CD4-positive, alpha-beta T cell treated with Interleukin-17A for 1 hour (primary cell): ENCODE data around the gene SH3TC1.

Source experiments
- DNase-seq: peaks from one replicate; pipeline ENCODE4 v3.0.0-alpha.2; 2020

SH3TC1 gene

GRCh38 chr4:8217246-8217511 lies 18.1 kb downstream of the SH3TC1 start:
- no peak for DNase-seq

DNA sequence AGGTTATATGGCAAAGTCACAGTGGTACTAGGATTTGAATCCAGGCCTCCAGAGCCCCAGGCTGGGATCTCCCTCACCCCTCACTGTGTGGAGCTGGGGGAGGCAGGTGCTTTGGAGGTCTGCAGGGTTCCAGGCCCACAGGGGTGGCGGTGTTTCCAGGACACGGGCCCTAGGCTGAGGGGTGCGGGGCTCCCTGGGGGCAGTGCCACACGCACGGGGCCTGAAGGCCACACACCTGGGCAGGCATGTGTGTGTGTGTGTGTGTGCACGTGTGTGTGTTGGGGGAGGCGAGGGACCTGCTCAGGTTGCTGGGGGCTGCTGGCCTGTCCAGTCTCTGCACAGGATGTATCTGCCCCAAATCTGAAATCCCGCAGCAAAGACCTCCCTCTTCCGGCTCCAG lies 18.8 kb downstream of the SH3TC1 start:
- DNase-seq = no peak

DNA sequence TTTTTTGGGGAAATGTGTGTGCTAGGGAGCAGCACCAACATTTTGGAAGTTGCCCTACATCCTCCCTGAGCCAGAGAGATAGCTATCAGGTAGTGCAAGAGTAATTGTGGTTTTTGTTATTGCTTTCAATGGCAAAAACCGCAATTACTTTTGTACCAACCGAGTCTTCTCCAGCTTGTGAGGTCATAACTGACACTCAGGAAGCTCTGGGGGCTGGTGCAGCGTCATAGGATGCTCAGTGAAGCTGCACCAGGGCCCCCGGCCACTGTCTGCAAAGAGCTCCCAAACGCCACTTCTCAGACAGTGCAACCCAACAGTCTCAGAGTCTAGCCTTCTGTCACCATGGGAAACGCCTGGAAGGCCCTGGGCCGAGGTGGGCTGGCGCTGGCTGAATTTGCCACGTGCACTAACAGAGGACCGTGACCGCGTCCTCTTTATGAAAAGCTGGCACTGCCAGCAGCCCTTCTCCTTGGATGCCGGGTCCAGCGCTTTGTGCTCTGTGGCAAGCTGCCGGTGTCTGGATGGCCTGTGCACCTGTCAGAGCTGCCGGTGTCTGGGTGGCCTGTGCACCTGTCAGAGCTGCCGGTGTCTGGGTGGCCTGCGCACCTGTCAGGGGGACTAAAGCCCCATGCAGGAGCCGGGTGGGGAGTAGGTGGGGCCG lies 19.4 kb downstream of the SH3TC1 start:
- DNase-seq = no peak

- no peak for DNase-seq
Observed at GRCh38 chr4:8219236-8219635, 20.1 kb downstream of the SH3TC1 start.

DNA sequence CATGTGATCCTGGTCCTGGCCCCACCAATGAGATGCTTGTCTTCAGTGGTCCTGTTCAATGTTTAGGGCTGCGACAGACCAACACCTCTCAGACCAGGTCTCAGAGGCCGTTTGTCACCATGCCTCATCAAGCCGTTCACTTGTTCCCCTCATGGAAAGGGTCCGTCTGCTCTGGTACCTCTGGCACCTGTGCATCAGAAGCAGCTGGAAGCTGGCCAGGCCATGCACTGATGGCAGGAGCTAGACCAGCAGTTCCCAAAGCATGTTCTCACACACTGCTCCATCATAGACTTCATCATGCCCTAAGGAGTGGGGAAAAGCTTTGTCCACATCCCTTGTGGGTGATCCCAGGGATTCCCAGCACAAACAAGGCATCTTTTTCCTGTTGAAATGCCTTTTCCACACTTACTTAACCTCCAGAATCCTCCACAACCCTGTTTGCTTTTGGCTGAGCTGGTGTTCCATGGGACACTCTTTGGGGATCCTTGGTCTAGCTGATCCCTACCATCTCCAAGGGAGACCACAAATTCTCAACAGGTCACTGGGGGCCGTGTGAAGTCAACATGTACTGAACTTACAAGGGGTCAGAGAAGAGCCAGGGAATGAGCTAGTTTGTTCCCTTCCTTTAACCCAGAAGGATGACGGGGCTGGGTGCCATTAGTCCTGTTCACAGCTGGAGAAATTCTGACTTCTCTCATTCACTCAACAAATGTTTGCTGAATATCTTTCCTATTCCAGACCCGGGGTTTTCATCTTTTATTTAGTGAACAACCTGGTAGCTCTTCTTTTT lies 21.8 kb downstream of the SH3TC1 start:
- DNase-seq = no peak

GRCh38 chr4:8221476-8221875 lies 22.4 kb downstream of the SH3TC1 start:
- peak; percentile 54 for DNase-seq

DNA sequence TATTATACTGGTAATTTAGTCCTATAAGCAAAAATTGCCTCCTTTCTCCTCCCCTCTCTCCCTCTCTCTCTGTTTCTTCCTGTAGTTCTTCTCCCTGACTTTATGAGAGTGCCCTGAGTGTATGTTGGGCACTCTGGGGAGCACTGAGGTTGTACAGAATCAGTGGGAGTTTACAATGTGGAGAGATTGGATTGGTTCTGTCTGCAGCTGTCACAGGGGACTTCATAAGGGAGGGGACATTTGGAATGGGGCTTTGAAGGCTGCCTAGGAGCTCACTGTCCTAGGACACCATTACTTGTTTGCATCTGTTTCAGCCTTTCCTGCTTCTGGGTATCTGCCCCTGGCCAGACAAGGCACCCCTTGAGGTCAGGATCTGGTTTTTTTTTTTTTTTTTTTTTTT lies 22.9 kb downstream of the SH3TC1 start:
- DNase-seq = no peak

DNA sequence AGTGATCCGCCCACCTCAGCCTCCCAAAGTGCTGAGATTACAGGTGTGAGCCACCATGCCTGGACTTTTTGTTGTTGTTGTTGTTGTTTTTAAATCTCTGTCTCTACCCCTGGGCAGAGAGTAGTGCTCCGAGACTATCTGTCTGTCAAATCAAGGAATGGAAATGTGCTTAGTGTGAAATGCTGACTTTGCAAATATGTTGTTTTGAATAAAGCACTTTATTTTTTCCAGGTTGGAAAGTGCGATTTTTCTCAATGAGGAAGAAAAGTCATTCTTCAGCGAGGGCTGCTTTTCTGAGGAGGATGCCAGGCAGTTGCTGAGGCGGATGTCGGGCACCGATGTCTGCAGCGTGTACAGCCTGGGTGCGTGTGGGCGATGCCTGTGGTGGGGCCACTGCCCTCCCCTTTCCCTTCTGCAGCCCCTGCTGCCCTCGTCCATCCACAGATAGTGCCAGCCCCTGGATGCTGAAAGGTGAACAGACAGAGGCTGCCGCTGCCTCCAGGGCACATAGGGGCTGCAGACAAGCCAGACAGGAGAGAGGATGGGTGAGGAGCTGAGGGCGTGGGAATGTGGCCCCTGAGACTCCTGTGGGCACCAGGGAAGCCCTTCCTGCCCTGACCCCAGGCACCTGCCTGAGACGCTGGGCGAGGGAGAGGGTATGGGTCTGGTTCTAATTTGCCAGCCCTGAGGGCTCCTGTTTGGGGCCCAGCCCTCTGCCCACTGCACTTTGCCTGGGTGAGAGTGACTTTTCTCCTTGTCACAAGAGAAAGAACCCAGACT lies 23.7 kb downstream of the SH3TC1 start:
- DNase-seq = no peak

DNA sequence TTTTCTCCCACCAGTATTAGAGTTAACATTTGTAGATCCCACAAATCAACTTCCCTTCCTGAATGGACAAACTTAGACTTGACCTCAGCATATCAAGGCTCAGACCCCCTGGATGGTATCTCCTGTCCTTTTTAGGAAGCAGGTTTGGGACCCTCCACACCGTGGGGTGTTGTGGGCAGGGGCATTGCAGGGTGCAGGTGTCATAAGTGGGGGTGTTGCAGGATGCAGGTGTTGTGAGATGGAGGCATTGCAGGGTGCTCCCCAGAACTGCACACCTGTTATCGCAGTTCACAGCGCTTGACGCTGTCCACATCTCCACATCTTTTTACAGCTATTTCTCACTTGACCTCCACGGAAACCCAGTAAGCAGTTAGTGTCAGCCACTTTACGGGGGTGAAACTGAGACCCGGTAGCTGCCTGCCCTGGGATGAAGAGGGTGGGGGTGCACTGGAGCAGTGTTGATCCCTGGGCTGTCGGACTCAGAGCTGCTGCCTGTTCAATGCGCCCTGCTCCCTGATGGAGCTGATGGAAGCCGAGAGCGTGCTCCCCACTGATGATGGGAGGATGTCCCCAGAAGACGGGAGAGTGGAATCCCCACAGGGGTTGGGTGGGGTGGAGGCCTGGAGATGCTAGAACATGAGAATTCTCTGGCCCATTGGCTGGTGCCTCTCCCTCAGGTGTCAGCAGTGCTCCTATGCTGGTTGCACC lies 25.3 kb downstream of the SH3TC1 start:
- no peak for DNase-seq

GRCh38 chr4:8224975-8225625 lies 26.0 kb downstream of the SH3TC1 start:
- DNase-seq = no peak

- DNase-seq = no peak
Observed at GRCh38 chr4:8225706-8226443, 26.8 kb downstream of the SH3TC1 start.

- no peak for DNase-seq
Observed at GRCh38 chr4:8227201-8227770, 28.2 kb downstream of the SH3TC1 start.

DNA sequence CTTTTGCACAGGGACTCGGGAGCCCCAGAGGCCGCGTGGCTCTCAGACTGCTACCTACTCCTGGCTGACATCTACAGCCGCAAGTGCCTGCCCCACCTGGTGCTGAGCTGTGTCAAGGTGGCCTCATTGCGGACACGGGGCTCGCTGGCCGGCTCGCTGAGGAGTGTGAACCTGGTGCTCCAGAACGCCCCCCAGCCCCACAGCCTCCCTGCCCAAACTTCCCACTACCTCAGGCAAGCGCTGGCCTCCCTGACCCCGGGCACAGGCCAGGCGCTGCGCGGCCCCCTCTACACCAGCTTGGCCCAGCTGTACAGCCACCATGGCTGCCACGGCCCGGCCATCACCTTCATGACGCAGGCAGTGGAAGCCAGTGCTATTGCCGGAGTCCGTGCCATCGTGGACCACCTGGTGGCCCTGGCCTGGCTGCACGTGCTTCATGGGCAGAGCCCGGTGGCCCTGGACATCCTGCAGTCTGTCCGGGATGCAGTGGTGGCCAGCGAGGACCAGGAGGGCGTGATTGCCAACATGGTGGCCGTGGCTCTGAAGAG lies 28.8 kb downstream of the SH3TC1 start:
- DNase-seq = no peak

DNA sequence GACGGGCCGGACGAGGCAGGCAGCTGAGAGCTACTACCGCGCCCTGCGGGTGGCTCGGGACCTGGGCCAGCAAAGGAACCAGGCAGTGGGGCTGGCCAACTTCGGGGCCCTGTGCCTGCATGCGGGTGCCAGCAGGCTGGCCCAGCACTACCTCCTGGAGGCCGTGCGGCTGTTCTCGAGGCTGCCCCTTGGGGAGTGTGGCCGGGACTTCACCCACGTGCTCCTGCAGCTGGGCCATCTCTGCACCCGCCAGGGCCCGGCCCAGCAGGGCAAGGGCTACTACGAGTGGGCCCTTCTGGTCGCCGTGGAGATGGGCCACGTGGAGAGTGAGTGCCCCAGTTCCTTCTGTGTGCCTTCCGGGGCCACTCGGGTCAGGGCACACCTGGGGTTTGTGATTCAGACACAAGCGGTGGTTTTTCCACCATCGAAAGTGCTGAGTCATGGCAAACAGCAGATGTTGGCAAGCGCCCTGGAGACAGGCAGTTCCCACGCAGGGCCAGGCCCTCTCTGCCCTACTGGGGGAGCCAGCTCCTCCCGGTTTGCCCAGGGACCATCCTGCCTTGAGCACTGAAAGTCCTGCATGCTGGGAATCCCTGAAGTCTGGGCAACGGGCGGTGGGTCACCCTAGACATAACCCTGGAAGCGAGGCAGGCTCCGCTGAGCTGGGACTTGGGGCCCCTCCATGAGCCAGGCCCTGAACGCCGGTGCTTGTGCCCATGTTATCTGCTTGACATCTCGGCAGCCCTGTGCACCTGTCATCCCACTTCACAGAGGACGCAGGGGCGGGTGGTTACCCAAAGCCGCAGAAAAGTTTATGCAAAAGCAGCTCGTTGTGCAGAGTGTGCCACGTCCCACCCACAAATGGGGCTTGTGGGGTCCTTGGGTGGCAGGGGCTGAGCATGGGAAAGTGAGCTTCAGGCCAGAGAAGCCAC lies 29.5 kb downstream of the SH3TC1 start:
- peak; percentile 72 for DNase-seq

DNA sequence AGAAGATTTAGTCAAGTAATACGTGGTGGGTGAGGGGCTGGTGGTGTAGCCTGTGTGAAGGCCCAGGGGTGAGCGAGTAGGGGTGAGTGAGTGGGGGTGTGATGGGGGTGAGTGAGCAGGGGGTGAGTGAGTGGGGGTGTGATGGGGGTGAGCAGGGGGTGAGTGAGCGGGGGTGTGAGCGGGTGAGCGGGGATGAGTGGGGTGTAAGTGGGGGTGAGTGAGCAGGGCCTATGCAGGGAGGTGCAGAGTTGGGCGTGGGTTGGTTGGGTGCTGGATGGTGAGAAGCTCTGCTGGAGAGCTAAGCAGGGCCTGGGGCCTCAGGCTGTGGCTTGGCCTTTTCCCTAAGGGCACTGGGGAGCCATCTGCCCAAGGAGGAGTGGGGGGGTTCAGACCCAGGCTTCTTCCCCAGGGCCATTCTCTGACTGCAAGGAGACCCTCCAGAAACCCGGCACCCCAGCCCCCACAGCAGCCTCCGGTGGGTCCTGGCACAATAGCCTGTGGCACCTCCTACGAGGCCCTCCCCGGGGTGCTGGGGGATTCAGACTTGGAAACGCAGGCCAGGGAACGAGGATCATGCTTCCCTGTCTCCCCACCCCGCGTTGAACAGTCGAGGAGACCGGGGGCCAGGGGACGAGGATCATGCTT lies 30.4 kb downstream of the SH3TC1 start:
- no peak for DNase-seq

GRCh38 chr4:8230033-8230432 lies 30.9 kb downstream of the SH3TC1 start:
- DNase-seq = no peak

GRCh38 chr4:8230891-8231290 lies 31.8 kb downstream of the SH3TC1 start:
- no peak for DNase-seq

- no peak for DNase-seq
Observed at GRCh38 chr4:8231551-8232049, 32.5 kb downstream of the SH3TC1 start.

- no peak for DNase-seq
Observed at GRCh38 chr4:8232748-8233147, 33.7 kb downstream of the SH3TC1 start.
